HG02981 (cell line): ENCODE data around the gene GMDS.
A peak's percentile ranks its signal among the peaks of the same experiment; 100 is the strongest.

ENCODE experiments used
- ATAC-seq: cut with Tn5 transposase; IDR thresholded peaks from one replicate; pipeline ENCODE4 v1.9.1; 2021; ENCODE audit warnings: mild to moderate bottlenecking, moderate library complexity; ENCODE audit not compliant: unreplicated experiment

GMDS gene

DNA sequence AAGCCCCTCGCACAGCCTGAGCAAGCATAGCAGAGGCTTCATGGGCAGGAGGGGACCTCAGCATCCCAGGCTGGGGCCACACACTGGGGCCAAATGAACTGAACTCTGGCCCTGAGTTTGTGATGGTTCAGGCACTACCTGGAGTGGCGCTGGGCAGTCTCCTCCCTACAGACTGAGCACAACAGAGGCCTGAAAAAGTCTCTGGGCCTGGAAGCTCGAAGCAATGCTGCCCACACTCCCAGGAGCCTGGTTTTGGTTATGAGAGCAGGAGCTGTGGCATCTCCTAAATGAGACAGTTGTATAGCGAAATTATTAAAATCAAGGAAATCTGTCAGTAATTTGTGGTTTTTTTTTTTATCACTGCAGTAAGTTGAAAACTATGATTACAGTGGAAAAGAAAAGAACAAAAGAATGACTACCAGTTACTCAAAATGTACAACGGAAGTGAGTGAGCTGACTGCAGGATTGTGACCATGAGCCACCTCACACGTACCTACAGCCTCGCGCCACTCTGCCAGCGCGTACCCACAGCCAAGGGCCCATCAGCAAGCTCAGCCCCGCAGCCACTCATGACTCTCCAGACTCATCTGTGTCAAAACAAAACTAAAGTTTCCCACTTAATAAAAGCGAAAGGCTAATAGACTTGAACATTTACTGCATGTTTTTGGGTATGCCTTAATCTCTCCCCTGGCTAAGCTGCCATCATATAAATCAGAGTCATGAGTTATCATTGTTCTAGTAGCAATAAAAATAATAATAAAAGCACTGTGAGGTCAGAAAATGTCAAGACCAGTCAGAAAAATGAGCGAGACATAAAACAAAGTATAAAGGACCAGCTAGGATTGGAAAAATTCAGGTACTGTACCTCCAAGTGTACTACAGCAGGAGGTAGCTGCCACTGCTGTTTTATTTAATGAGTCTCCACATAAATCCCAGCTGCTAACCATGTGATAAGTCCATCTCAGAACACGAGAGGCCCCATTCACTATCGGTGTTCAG lies 458.7 kb downstream of the GMDS start:
- no peak for ATAC-seq

DNA sequence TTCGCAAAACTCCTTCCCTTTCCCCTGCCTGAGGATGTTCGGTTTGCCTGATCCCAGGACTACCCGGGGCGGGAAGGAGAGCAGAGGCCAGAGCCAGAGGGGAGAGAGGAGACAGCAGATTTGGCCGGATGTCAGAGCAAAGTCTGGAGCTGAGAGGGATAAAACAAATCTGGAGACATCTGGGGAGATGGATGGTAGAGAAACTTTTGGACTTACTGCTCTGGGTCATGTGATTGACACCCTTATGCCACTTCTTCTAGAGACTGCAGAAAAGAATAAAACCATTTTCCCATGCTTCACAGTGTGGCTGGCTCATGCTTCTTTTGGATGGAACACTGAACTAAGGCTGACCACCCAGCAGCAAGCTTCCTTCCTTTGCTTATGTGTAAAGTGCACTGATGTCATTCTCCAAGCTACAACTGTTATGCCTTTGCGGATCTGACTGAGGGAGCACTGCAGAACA lies 461.0 kb downstream of the GMDS start:
- no peak for ATAC-seq

- ATAC-seq, result no peak
These were observed 463.6 kb downstream of the GMDS start for GRCh38 chr6:1781817-1782184.

GRCh38 chr6:1781152-1781816 lies 464.1 kb downstream of the GMDS start:
- ATAC-seq, result no peak

GRCh38 chr6:1780251-1780867 lies 465.0 kb downstream of the GMDS start:
- no peak for ATAC-seq

DNA sequence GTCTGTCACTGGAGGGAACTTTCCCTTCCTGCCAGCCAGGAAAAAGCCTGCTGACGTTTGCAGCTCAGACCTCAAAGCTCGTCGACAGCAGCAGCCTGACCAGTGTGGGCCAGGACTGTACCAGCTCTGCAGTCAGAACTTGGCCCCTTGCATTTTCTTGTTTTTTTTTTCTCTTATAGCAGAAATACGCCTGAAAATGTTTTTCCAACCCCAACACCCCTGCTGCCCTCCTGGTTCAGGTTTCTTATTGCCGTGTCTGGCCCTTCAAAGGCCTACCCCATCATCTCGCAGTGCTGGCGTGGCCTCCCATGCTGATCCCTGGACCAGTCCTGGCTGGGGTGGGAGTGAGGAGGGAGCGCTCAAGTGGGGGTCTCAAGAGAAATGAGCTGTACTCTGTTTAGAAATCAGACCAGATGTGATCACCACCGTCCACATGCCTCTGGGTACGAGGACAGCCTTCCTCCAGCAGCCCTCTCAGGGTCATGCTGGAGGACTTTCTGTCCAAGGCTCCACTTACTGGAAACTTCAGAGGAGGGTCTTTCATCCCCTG lies 466.6 kb downstream of the GMDS start:
- ATAC-seq, result no peak

- no peak for ATAC-seq
These were observed 467.3 kb downstream of the GMDS start for GRCh38 chr6:1777921-1778685.

DNA sequence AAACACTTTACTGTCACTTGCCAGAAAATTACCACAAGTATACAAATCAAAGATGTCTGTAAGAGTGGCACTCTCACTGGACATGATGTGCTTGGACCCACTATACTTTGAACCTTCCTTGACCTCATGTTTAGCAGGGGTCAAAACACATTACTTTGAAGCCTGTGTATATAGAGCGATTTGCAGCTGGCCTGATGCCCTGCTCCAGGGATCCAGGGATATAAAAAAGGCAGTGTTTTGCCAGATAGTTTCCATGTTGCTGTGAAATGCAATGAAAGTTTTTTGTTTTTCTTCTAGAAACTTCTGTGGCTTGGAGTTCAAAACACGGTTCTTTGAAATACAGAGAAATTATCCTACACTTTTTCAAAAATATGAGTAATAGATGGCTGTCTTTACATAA lies 470.0 kb downstream of the GMDS start:
- no peak for ATAC-seq

- no peak for ATAC-seq
These were observed 471.0 kb downstream of the GMDS start for GRCh38 chr6:1774226-1774915.

GRCh38 chr6:1773700-1774099 lies 471.7 kb downstream of the GMDS start:
- no peak for ATAC-seq

DNA sequence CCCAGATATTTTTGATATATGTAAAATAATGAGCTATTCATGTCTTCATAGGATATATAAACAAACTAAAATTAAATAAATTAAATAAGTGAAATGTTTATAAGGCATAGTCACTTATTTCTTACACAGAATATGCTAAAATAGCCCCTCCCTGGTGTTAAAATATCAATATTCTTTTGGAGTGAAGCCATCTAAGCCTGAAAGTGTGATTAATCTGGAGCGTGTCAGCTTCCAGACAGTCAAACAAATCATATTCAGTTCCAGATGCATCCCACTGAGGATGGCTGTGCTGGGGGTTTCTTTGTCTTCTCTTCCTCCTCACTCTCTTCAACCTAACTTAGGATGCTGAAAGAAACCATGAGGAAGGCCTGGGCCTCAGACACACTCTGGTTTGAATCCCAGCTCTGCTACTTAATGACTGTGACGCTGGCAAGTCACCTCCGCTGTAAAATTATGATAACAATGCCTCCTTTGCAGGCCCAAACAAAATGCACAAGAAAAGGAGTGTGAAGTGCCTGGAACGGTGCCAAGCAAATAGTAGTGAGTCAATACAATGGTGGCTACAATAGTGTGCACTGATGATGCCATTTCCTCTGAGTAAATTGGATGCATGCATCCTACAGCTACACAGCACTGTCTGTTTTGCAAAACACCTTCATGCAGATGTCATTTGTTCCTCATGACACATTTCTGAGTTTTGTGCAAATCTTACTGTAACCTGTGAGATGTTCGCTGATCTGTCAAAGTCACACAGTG lies 474.3 kb downstream of the GMDS start:
- no peak for ATAC-seq

GRCh38 chr6:1770435-1770843 lies 475.0 kb downstream of the GMDS start:
- peak; percentile 44 for ATAC-seq

- no peak for ATAC-seq
These were observed 477.7 kb downstream of the GMDS start for GRCh38 chr6:1767481-1768246.

DNA sequence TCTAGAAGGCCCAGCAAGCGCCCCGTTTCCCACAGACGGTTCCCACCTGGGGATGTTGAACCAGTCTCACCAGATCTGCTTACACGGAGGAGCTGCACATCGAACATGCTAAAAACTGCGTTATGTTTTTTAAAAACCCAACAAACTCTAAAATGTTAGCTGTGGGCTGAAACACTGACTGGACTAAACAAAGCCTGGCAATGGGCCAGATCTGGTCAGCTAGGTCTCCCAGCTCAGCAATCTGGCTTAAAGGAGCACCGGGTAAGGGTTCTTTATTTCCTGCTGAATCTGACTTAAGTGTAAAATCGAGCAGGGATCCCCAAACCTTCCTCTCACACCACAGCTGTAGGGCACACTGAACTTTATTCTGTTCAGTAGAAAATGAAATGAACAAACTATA lies 478.8 kb downstream of the GMDS start:
- no peak for ATAC-seq

GRCh38 chr6:1765160-1765903 lies 480.1 kb downstream of the GMDS start:
- ATAC-seq, result no peak

DNA sequence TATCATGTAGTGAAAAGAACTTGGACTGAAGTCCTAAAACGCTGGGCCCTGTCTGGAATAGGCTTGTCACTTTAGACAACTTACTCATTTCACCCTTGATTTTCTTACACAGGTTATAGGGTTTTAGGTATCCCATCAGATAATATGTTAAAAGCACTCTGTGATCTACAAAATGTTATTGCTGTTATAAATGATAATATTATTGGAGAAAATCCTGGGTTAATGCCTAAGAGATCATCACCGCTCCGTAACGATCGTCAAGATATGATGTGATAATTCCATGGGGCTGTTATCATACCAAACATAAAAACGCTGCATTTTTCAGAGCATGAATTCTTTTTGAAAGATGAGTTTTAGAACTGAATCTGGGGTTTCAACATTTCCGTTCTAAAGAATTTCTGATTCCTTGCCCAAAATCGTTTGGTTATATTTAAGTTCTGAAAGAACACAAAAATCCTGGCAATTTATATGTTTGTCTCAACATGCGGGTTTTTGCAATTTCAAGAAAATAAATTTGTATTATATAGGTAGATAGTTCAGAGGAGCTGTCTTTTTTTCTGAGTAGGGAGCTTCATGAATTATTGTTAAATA lies 480.9 kb downstream of the GMDS start:
- no peak for ATAC-seq

- ATAC-seq, result no peak
These were observed 482.0 kb downstream of the GMDS start for GRCh38 chr6:1763404-1763803.
